ENCODE data around the gene A3GALT2.

A3GALT2 gene

GRCh38 chr1:33270379-33270778 lies 50.5 kb downstream of the A3GALT2 start:
- no peak for DNase-seq

DNA sequence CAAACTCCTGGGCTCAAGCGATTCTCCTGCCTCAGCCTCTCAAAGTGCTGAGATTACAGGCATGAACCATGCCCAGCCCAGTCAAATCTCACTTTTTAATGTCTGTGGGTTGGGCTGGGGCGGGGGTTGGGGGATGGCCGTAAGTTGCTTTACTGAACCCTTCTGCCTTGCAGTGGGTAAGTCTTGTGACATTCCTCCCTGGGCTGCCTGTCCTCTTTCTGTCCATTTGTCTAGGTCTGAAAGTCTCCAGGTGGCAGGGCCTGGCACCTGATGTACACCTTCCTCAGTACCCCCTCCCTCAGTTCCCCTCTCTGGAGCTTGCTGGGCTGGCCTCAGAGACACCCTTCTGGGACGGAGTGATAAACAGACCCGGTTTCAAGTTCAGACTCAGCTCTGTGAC lies 51.3 kb downstream of the A3GALT2 start:
- no peak for DNase-seq

DNA sequence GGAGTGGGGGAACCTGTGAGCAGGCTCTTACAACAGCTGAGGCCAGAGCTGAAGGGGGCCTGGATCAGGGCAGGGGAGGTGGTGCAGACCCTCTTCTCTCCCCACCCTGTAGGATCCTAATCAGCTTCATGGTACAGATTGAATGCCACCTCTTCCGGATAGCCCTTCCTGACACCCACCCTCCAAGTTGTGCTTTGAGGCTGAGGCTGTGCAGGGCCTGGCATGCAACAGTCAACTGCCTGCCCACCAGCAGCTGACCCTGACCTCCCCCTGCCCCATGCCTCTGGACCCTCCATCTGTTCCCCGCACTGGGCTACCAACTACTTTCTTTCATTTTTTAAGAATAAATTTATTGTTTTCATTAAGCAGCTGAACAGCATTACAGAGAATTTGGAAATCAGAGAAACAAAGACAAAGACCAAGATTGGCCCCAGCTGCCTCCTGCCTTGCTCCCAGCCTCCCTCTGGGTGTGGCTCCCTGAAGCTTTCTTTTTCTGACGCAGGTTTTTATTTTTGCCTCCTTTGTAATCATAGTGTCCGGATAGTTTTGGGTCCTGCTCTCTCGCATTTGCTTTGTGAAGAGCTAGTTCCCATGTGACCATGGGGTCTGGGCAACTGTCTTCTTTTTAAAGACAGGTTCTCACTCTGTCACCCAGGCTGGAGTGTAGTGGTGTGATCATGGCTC lies 51.8 kb downstream of the A3GALT2 start:
- DNase-seq: no peak

- DNase-seq: no peak
These were observed 52.4 kb downstream of the A3GALT2 start for GRCh38 chr1:33268457-33268856.

DNA sequence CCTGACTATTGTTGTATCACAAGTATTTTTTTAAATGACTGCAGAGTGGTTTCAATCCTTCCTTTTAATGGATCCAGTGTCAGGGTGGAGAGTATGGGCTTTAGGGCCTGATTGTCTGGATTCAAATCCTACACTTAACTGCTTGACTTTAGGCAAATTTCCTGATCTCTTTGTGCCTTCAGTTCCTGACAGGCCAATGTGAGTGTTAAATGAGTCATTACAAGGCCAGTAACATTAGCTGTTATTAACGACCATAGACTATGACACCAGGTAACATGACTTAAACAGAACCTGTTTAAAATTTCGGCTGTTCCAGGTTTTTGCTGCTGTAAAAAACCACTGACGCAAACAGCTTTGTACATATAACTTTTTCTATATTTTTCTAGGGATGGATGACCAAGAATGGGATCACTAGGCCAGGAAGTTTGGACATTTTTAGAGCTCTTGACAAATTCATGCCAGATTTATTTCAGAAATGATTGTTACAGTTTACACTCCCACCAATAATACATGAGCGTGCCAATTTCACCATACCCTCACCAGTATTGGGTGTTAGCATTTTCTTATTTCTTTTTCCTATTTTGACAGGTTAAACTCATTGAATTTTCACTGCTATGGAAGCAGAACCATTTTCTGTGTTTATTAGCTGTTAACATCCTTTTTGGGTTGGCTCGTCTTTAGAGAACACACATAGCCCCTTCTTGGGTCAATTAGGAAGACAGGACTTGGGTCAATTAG lies 53.3 kb downstream of the A3GALT2 start:
- DNase-seq: no peak

DNA sequence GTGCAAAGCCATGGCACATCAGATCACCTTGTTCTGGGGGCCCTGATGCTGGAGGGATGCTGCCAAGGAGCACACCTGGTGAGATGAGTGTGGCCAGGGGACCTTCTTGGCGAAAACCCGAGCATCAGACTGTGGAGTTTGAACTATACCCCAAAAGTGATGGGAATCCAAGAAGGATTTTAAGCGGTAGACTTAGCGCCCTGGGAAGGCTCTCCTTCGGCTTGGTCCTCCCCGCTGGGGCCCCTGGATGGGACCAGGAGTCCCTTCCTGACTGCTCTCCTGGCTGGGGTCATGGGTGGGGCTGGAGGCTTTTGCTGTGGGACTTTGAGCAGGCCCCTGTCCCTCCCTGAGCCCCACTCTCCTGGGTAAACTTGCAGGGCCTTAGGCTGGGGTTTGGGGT lies 54.1 kb downstream of the A3GALT2 start:
- DNase-seq: no peak

GRCh38 chr1:33265780-33266605 lies 54.9 kb downstream of the A3GALT2 start:
- no peak for DNase-seq

DNA sequence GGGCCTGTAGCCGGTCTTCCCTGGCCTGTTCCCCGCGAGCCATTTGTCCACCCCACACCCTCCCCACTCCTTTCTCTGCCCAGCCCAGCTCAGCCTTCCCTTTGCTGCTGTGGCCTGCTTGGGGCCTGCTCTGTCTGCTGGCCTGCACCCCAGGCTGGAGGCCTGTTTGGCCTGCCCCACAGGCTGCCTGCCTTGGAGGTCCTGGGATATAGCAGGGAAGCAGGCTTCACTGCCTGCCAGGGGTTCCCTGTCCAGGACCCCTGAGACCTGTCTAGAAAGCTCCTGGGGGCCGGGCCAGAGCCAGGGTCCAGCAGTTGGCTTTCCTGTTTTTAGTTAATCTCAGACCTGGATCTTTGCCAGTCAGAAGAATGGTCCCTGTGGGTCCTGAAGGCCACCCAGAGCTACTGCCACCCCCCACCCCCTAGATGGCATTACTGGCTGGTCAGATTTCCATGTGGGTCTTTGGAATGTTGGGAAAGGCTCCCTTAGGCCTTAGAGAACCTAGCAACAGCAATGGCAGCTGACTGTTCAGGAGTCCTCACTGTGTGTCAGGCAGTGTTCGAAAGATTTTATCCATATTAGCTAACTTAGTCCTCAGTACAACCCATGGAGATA lies 56.9 kb downstream of the A3GALT2 start:
- DNase-seq: no peak

DNA sequence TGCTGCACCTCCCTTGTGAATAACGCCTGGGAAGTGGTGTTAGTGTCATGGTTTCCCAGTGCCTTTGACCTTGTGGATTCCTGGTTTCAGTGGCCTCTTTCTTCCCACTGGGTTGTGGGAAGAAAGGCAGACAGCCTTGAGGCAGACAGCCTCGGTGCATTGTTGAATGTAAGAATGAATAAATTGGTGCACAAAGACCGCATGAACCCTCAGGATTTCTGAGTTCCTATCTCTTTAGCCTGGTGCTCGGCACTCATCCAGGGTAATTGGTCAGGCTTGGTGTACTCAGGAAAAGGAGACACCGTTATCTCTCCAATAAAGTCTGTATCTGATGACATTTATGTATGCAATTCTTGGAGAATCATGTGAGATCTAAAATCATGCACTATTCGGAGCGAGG lies 59.6 kb downstream of the A3GALT2 start:
- DNase-seq: no peak

GRCh38 chr1:33260439-33260838 lies 60.5 kb downstream of the A3GALT2 start:
- no peak for DNase-seq

- no peak for DNase-seq
These were observed 61.0 kb downstream of the A3GALT2 start for GRCh38 chr1:33259879-33260278.

GRCh38 chr1:33258788-33259274 lies 62.1 kb downstream of the A3GALT2 start:
- no peak for DNase-seq

GRCh38 chr1:33257772-33258712 lies 62.9 kb downstream of the A3GALT2 start:
- no peak for DNase-seq

DNA sequence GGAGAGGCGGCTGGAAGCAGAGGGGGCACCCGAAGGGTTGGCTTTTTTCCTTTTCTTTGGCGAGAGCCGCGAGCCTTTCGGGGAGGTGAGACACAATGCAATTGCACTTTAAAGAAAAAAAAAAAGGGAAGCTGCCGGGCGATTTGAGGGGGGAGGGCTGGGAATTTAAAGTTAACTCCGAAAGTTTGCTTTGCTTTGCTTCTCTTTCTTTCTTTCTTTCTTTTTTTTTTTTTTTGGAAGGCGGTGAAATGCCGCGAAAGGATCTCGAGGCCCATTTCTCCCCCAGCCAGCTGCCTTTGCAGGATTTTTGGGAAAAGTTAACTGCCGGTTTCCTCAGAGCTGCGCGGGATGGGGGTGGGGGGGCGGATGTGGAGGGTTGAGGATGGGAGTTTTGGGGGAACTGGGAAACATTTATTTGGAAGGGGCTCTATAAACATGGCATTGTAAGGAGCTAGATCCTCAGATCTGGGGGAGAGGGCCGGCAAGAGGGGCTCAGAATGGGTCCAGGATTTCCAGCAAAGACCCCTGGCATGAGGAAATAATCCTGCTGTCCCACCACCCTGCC lies 63.6 kb downstream of the A3GALT2 start:
- no peak for DNase-seq
